HEK293T (cell line): ENCODE data around the gene TBX18.

Source experiments
- ARNT ChIP-seq: fragments of 450-650 bp; IDR thresholded peaks from 2 replicates; pipeline ENCODE4 v1.6.1; 2017; ENCODE audit warnings: mild to moderate bottlenecking
- BHLHE40 ChIP-seq: fragments of 450-650 bp; IDR thresholded peaks from 2 replicates; pipeline ENCODE4 v1.6.1; 2016; ENCODE audit warnings: mild to moderate bottlenecking, moderate library complexity, borderline replicate concordance
- FOXK2 ChIP-seq: fragments of 450-650 bp; IDR thresholded peaks from 2 replicates; pipeline ENCODE4 v1.6.1; 2016; ENCODE audit warnings: mild to moderate bottlenecking
- HDGF ChIP-seq: fragments of 450-650 bp; IDR thresholded peaks from 2 replicates; pipeline ENCODE4 v1.6.1; 2017; ENCODE audit warnings: antibody characterized with exemption, borderline replicate concordance
- LEF1 ChIP-seq: fragments of 450-650 bp; IDR thresholded peaks from 2 replicates; pipeline ENCODE4 v1.6.1; 2017; ENCODE audit warnings: mild to moderate bottlenecking, borderline replicate concordance
- SP1 ChIP-seq: fragments of 450-650 bp; IDR thresholded peaks from 2 replicates; pipeline ENCODE4 v1.6.1; 2017
- SUZ12 ChIP-seq: fragments of 450-650 bp; IDR thresholded peaks from 2 replicates; pipeline ENCODE4 v1.6.1; 2016; ENCODE audit warnings: mild to moderate bottlenecking
- TARDBP ChIP-seq: fragments of 450-650 bp; IDR thresholded peaks from 2 replicates; pipeline ENCODE4 v1.6.1; 2016
- ZNF384 ChIP-seq: fragments of 450-650 bp; IDR thresholded peaks from 2 replicates; pipeline ENCODE4 v1.6.1; 2016
- TF ChIP-seq, protein P1 (sequence below): fragments of 450-650 bp; IDR thresholded peaks from 2 replicates; pipeline ENCODE4 v1.6.1; 2016

DNA sequence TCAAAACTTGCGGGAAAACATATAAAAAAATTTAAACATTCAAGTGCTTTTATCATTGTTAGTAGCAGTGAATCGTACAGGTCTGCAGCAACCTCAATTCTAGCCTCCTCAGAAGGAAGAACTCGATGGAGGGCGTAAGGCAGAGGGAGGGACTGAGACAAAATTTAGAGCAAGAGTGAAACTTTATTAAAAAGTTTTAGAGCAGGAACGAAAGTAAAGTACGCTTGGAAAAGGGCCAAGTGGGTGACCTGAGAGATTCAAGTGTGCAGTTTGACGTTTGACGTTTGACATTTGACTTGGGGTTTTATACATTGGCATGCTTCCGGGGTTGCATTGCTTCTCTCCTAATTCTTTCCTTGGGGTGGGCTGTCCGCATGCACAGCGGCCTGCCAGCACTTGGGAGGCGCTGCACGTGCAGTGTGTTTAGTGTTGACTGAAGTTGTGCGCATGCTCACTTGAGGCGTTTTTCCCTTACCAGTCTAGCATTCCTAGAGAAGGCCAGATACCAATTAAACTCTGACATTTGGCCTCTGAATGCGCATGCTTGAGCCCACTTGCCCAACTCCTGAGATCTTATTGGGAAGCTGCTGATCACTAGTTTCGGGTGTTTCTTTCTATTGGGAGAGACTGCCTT is 82.6 kb downstream of the TBX18 start:
- TF ChIP-seq BHLHE40, result no peak
- TF ChIP-seq TARDBP, result no peak
- TF ChIP-seq SUZ12, result no peak
- TF ChIP-seq HDGF, result no peak
- TF ChIP-seq ARNT, result no peak
- TF ChIP-seq, protein P1, sequence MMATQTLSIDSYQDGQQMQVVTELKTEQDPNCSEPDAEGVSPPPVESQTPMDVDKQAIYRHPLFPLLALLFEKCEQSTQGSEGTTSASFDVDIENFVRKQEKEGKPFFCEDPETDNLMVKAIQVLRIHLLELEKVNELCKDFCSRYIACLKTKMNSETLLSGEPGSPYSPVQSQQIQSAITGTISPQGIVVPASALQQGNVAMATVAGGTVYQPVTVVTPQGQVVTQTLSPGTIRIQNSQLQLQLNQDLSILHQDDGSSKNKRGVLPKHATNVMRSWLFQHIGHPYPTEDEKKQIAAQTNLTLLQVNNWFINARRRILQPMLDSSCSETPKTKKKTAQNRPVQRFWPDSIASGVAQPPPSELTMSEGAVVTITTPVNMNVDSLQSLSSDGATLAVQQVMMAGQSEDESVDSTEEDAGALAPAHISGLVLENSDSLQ, result no peak
- no peak for TF ChIP-seq SP1
- no peak for TF ChIP-seq ZNF384
- no peak for TF ChIP-seq FOXK2
- TF ChIP-seq LEF1, result no peak
